Endothelial cell of umbilical vein (primary cell): ENCODE data around the gene ZC3H13. TPM values are rescaled to one million over a fixed set of nuclear protein-coding genes. Genes with fewer than 3 reads are reported as not detected.

Experiments
- BruUV-seq: library from RNA; stranded (reverse); fragments of 400-500 nt; replicated peaks from 2 replicates; lab custom pipeline; 2021; lab: Mats Ljungman, UMichigan
- CTCF ChIA-PET: fragments of 300-600, 350-600 bp; sonication (Branson Sonifier 250); formaldehyde crosslinking; loops from one replicate; lab custom pipeline; 2021; ENCODE audit warnings: antibody characterized with exemption, inconsistent platforms; lab: Charles Lee
- POLR2A ChIA-PET: fragments of 300-600, 350-600 bp; sonication (Branson Sonifier 250); formaldehyde crosslinking; loops from one replicate; lab custom pipeline; 2021; ENCODE audit warnings: antibody characterized with exemption, inconsistent platforms; lab: Charles Lee
- DNase-seq: peaks from one replicate; pipeline ENCODE4 v3.0.0-alpha.2; 2011; ENCODE audit warnings: low read depth, low spot score
- FAIRE-seq: peaks from 2 replicates; lab custom pipeline; 2011; peaks lifted over from hg19 to GRCh38; lab: Jason Lieb, UNC
- H2AFZ ChIP-seq: 2 replicates; pipeline ENCODE4 v1.6.0; 2012; ENCODE audit warnings: low read depth, low read length, control low read depth, inconsistent platforms
- H3K27ac ChIP-seq: 2 replicates; pipeline ENCODE4 v1.5.1; 2011; ENCODE audit warnings: low read depth, mild to moderate bottlenecking, control low read depth, low read length, moderate library complexity; ENCODE audit not compliant: insufficient read depth
- H3K27me3 ChIP-seq, 2 experiments: 2 replicates each; pipeline versions ENCODE4 v1.6.0 to v1.6.1; 2011; ENCODE audit warnings: low read length in 2 of 2, mixed read lengths in 1 of 2; ENCODE audit not compliant: control insufficient read depth in 2 of 2, insufficient read depth in 2 of 2
- H3K36me3 ChIP-seq, 2 experiments: 2 replicates in 1 of 2; 3 replicates in 1 of 2; pipeline ENCODE4 v1.5.1; 2011; ENCODE audit warnings: low read length in 2 of 2, mild to moderate bottlenecking in 1 of 2, moderate library complexity in 1 of 2; ENCODE audit not compliant: control insufficient read depth in 2 of 2, insufficient read depth in 2 of 2; ENCODE audit errors: extremely low read depth in 1 of 2
- H3K4me1 ChIP-seq: 3 replicates; pipeline ENCODE4 v1.5.1; 2011; ENCODE audit warnings: mild to moderate bottlenecking, low read length; ENCODE audit not compliant: control insufficient read depth, insufficient read depth; ENCODE audit errors: extremely low read depth
- H3K4me2 ChIP-seq: 2 replicates; pipeline ENCODE4 v1.6.1; 2011; ENCODE audit warnings: low read length, control low read depth, mixed read lengths; ENCODE audit not compliant: insufficient read depth
- H3K4me3 ChIP-seq, 3 experiments: fragments of 200-600 bp in 1 of 3; sonication (generic), shearing (Covaris generic) in 1 of 3; replicated peaks in 1 of 3; 2 replicates each; pipeline ENCODE4 v1.5.1; 2011 to 2016; ENCODE audit warnings: control low read depth in 3 of 3, low read length in 3 of 3, mild to moderate bottlenecking in 2 of 3, inconsistent platforms in 1 of 3, low read depth in 1 of 3, moderate library complexity in 1 of 3; ENCODE audit not compliant: insufficient read depth in 1 of 3
- H3K79me2 ChIP-seq: 2 replicates; pipeline ENCODE4 v1.6.0; 2012; ENCODE audit warnings: low read length, inconsistent platforms; ENCODE audit not compliant: control insufficient read depth, insufficient read depth
- H3K9ac ChIP-seq: replicated peaks from 2 replicates; pipeline ENCODE3; 2011; ENCODE audit warnings: low read length, control low read depth; ENCODE audit not compliant: insufficient read depth; ENCODE audit errors: extremely low read depth
- H3K9me1 ChIP-seq: replicated peaks from 3 replicates; pipeline ENCODE4 v1.6.0; 2011; ENCODE audit warnings: mild to moderate bottlenecking, low read length; ENCODE audit not compliant: control insufficient read depth, insufficient read depth; ENCODE audit errors: extremely low read depth
- H3K9me3 ChIP-seq: replicated peaks from 2 replicates; pipeline ENCODE4 v1.5.1; 2012; ENCODE audit warnings: low read length, inconsistent platforms; ENCODE audit not compliant: control insufficient read depth, insufficient read depth
- H4K20me1 ChIP-seq: replicated peaks from 2 replicates; pipeline ENCODE3; 2011; ENCODE audit warnings: mild to moderate bottlenecking, low read length; ENCODE audit not compliant: control insufficient read depth, insufficient read depth; ENCODE audit errors: extremely low read depth
- CTCF ChIP-seq, 2 donors: IDR thresholded peaks; 1 replicate in 1 of 2; 2 replicates in 1 of 2; pipeline ENCODE4 v1.5.1; 2011; ENCODE audit warnings: low read length in 2 of 2, mild to moderate bottlenecking in 2 of 2, moderate library complexity in 2 of 2, control low read depth in 1 of 2, inconsistent platforms in 1 of 2, low read depth in 1 of 2; ENCODE audit not compliant: insufficient read depth in 1 of 2; ENCODE audit errors: extremely low read depth in 1 of 2
- EZH2 ChIP-seq: IDR thresholded peaks from 2 replicates; pipeline ENCODE4 v1.6.1; 2012; ENCODE audit warnings: borderline replicate concordance, low read depth, mild to moderate bottlenecking, moderate library complexity, low read length, inconsistent platforms; ENCODE audit not compliant: severe bottlenecking
- FOS ChIP-seq: IDR thresholded peaks from 2 replicates; pipeline ENCODE4 v1.6.1; 2011; ENCODE audit warnings: mild to moderate bottlenecking, low read length, moderate library complexity, borderline replicate concordance; ENCODE audit not compliant: insufficient read depth
- GATA2 ChIP-seq: IDR thresholded peaks from 2 replicates; pipeline ENCODE4 v1.7.0; 2011; ENCODE audit warnings: low read depth, mild to moderate bottlenecking, moderate library complexity, mixed read lengths, low read length; ENCODE audit not compliant: insufficient read length, insufficient read depth
- JUN ChIP-seq: IDR thresholded peaks from 2 replicates; pipeline ENCODE4 v1.6.1; 2011; ENCODE audit warnings: borderline replicate concordance, low read depth; ENCODE audit not compliant: insufficient read length, insufficient read depth
- MYC ChIP-seq: IDR thresholded peaks from one replicate; pipeline ENCODE4 v1.6.1; 2011; ENCODE audit warnings: mild to moderate bottlenecking, low read depth, low read length
- POLR2A ChIP-seq: IDR thresholded peaks from 2 replicates; pipeline ENCODE4 v1.6.1; 2012; ENCODE audit warnings: low read depth, mild to moderate bottlenecking, control low read depth, low read length
- POLR2AphosphoS5 ChIP-seq: IDR thresholded peaks from 2 replicates; pipeline ENCODE4 v1.6.1; 2012; ENCODE audit warnings: low read depth, mild to moderate bottlenecking, control low read depth, low read length, moderate library complexity; ENCODE audit not compliant: insufficient read depth
- dilution Hi-C: fragments of 300-500 bp; cut with MboI; formaldehyde crosslinking; loops from one replicate; pipeline ENCODE4 v1.15.0; 2019; ENCODE audit warnings: low sequenced_read_pairs; ENCODE audit not compliant: extremely low pct_ligation_motif_present
- intact Hi-C: fragments of 100-400 bp; cut with micrococcal nuclease; formaldehyde crosslinking; loops from one replicate; pipeline ENCODE4 v1.10.0; 2022
- polyA plus RNA-seq, 4 experiments: library from polyadenylated mRNA; depleted of rRNA in 3 of 4; stranded (reverse) in 3 of 4; unstranded in 1 of 4; fragments of >200 nt; gene quantifications; 2 replicates each; pipeline versions ENCODE4 v1.2.1 to v1.2.3, GENCODE V29; 2011 to 2012; ENCODE audit warnings: missing spikeins in 1 of 4
- total RNA-seq: library from RNA; stranded (reverse); gene quantifications from 2 replicates; pipeline ENCODE4 v1.2.3, GENCODE V29; 2021
- TF ChIP-seq, protein P1 (sequence below): IDR thresholded peaks from 2 replicates; pipeline ENCODE4 v1.6.1; 2011; ENCODE audit not compliant: insufficient read depth, insufficient read length

ZC3H13 gene
- total and polyA plus RNA-seq, 2 donors (not counting 3 experiments of a cell fraction or from before 2014, with no cell fraction given) = 3.8 to 36.6 TPM

- Histone ChIP-seq H4K20me1 (no peaks in the 10 kb centered on the region), H3K4me1 (no peaks in the 10 kb centered on the region), H3K36me3 (peaks cover 11 to 15% of the 10 kb centered on the region in 2 experiments), H2AFZ (no peak overlapping the region), H3K4me2 (no peak overlapping the region), H3K79me2 (no peaks in the 10 kb centered on the region), H3K9ac (no peak overlapping the region), H3K27ac (no peak overlapping the region), H3K4me3 (no peak overlapping the region), H3K27me3 (no peaks in the 10 kb centered on the region), H3K9me3 (no peaks in the 10 kb centered on the region), H3K9me1 (no peaks in the 10 kb centered on the region)
- BruUV-seq = no TSS peak
- FAIRE-seq (no peak), DNase-seq (no peak)
- POLR2A ChIA-PET = no interaction called here
- CTCF ChIA-PET = no interaction called here
- no peak for TF ChIP-seq JUN
- TF ChIP-seq, protein P1, sequence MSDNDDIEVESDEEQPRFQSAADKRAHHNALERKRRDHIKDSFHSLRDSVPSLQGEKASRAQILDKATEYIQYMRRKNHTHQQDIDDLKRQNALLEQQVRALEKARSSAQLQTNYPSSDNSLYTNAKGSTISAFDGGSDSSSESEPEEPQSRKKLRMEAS = no peak
- dilution Hi-C loops = no loop called here
- intact Hi-C loops = no loop called here
These were observed 85.8 kb downstream of the ZC3H13 start for GRCh38 chr13:45966715-45967114.

DNA sequence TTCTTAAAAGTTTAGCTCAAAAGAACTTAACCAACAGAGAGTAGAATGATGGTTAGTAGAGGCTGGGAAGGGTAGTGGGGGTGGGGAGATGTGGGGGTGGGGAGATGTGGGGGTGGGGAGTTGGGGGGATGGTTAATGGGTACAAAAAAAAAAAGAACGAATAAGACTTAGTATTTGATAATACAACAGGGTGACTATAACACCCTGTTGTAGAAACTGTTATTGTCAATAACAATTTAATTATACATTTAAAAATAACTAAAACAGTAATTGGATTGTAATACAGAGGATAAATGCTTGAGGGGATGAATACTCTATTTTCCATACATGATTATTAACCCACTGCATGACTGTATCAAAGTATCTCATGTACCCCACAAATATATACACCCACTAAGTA lies 91.1 kb downstream of the ZC3H13 start:
- Histone ChIP-seq H3K9me1 (no peaks in the 10 kb centered on the region), H3K79me2 (no peaks in the 10 kb centered on the region), H3K27ac (no peak overlapping the region), H3K9ac (no peak overlapping the region), H4K20me1 (no peaks in the 10 kb centered on the region), H3K9me3 (no peaks in the 10 kb centered on the region), H3K4me2 (no peak overlapping the region), H3K27me3 (no peaks in the 10 kb centered on the region), H3K4me3 (no peak overlapping the region), H3K4me1 (no peaks in the 10 kb centered on the region), H2AFZ (no peak overlapping the region), H3K36me3 (peaks cover 3% of the 10 kb centered on the region in 2 experiments)
- CTCF ChIA-PET = no interaction called here
- FAIRE-seq (no peak), DNase-seq (no peak)
- no TSS peak for BruUV-seq
- dilution Hi-C loops = no loop called here
- POLR2A ChIA-PET = no interaction called here
- intact Hi-C loops = no loop called here
- TF ChIP-seq POLR2AphosphoS5 = no peak
- TF ChIP-seq EZH2 = no peak
- no peak for TF ChIP-seq FOS
- no peak for TF ChIP-seq JUN
- no peak for TF ChIP-seq CTCF (IDR thresholded peaks at IDR 0.05; ENCODE audit: extremely low read depth in 1 of 2, insufficient read depth in 1 of 2, low read depth in 1 of 2, low read length in 2 of 2)
- TF ChIP-seq POLR2A = no peak
- no peak for TF ChIP-seq MYC
- no peak for TF ChIP-seq GATA2
- TF ChIP-seq, protein P1 = no peak
